Measurements from ENCODE around the gene SLCO1A2. TPM values are rescaled to one million over a fixed set of nuclear protein-coding genes. Genes with fewer than 3 reads are reported as not detected.

SLCO1A2 gene
- total and polyA plus RNA-seq, 2 experiments from 2014 or later, result 10.2 to 10.8 TPM

- no peak overlapping the region for H3K4me3 ChIP-seq
- H3K27ac ChIP-seq (ENCODE audit: low read depth), result no peak overlapping the region
- Mint-ChIP-seq H3K4me1 (peaks cover 37% of the 10 kb centered on the region), H3K36me3 (ENCODE audit: low read depth) (no peaks in the 10 kb centered on the region; the same call in 2 of the 3 replicates), H3K27me3 (ENCODE audit: insufficient read depth, low read depth, poor library complexity) (no peaks in the 10 kb centered on the region), H3K4me3 (no peak overlapping the region), H3K27ac (peak overlapping the region; percentile 32; the same call in 1 of the 2 replicates), H3K9me3 (no peaks in the 10 kb centered on the region)
- no peak overlapping the region for H2AFZ ChIP-seq
- no peaks in the 10 kb centered on the region for H3F3A ChIP-seq (replicated peaks; ENCODE audit: low read depth)
- TF ChIP-seq EZH2phosphoT487 (IDR thresholded peaks at IDR 0.05; ENCODE audit: unreplicated experiment), result no peak
- TF ChIP-seq ZNF462 (CRISPR knock-in tag; IDR thresholded peaks at IDR 0.05), result no peak
- no peak for TF ChIP-seq CTCF (conservative IDR thresholded peaks at IDR 0.05; ENCODE audit: low read depth in 2 of 2)
- no peak for TF ChIP-seq JUNB (IDR thresholded peaks at IDR 0.05; ENCODE audit: unreplicated experiment)
- TF ChIP-seq CREB1 (CRISPR knock-in tag; IDR thresholded peaks at IDR 0.05; ENCODE audit: low read depth), result no peak
- TF ChIP-seq STAT1 (IDR thresholded peaks at IDR 0.05; ENCODE audit: unreplicated experiment), result no peak
- no peak for TF ChIP-seq ZNF114 (CRISPR knock-in tag; IDR thresholded peaks at IDR 0.05)
- no peak for TF ChIP-seq REST (IDR thresholded peaks at IDR 0.05; ENCODE audit: unreplicated experiment)
- no peak for TF ChIP-seq NANOG (IDR thresholded peaks at IDR 0.05; ENCODE audit: borderline replicate concordance)
- TF ChIP-seq POLR2AphosphoS5 (IDR thresholded peaks at IDR 0.05; ENCODE audit: low read depth), result no peak
- TF ChIP-seq ZNF331 (CRISPR knock-in tag; IDR thresholded peaks at IDR 0.05; ENCODE audit: low read depth), result no peak
- peak overlapping the region; percentile 14; the same call in 1 of the 2 replicates for H3K4me2 ChIP-seq
- ATAC-seq, result no peak
- DNase-seq (ENCODE audit: low spot score), result no peak
- no peaks in the 10 kb centered on the region for H3K36me3 ChIP-seq (ENCODE audit: insufficient read depth)
- no peaks in the 10 kb centered on the region for H3K9me2 ChIP-seq (ENCODE audit: insufficient read depth)
- no peaks in the 10 kb centered on the region for H3K27me3 ChIP-seq (ENCODE audit: insufficient read depth)
- H3K79me2 ChIP-seq (replicated peaks; ENCODE audit: insufficient read depth), result no peaks in the 10 kb centered on the region
- no peaks in the 10 kb centered on the region for H4K20me1 ChIP-seq (replicated peaks; ENCODE audit: insufficient read depth)
- peaks cover 38% of the 10 kb centered on the region for H3K4me1 ChIP-seq (ENCODE audit: insufficient read depth)
Observed at GRCh38 chr12:21339921-21340320, 5.2 kb upstream of the SLCO1A2 start.

All from GM23338 (cell line).